HG02642 (cell line): ENCODE data around the gene ZNG1B.
"Not testable (repeated sequence)": the region's sequence is repeated elsewhere in the genome, so short reads cannot be mapped to it uniquely, and the experiment has no call there.

Experiments used
- ATAC-seq: cut with Tn5 transposase; IDR thresholded peaks from one replicate; pipeline ENCODE4 v1.9.1; 2021; ENCODE audit warnings: mild to moderate bottlenecking; ENCODE audit not compliant: unreplicated experiment, poor library complexity

Gene ZNG1B

GRCh38 chr2:113437508-113438465 lies at the start of gene ZNG1B:
Gene ZNG1B (plus strand): TSS chr2:113437691. CDS start chr2:113437869, 178 bp downstream.
- not testable (repeated sequence) for ATAC-seq

- peak; percentile 88 for ATAC-seq
Observed at GRCh38 chr2:113390124-113390849, 47.2 kb upstream of the ZNG1B start.

- no peak for ATAC-seq
Observed at GRCh38 chr2:113391073-113391472, 46.4 kb upstream of the ZNG1B start.

- ATAC-seq, result no peak
Observed at GRCh38 chr2:113406114-113406513, 31.4 kb upstream of the ZNG1B start.

GRCh38 chr2:113407446-113408099 lies 29.9 kb upstream of the ZNG1B start:
- ATAC-seq, result no peak

GRCh38 chr2:113411725-113412352 lies 25.7 kb upstream of the ZNG1B start:
- ATAC-seq, result not testable (repeated sequence)

GRCh38 chr2:113412774-113413173 lies 24.7 kb upstream of the ZNG1B start:
- ATAC-seq, result not testable (repeated sequence)

- ATAC-seq, result not testable (repeated sequence)
Observed at GRCh38 chr2:113431773-113432172, 5.7 kb upstream of the ZNG1B start.

- not testable (repeated sequence) for ATAC-seq
Observed at GRCh38 chr2:113433468-113433867, 4.0 kb upstream of the ZNG1B start.

- ATAC-seq, result not testable (repeated sequence)
Observed at GRCh38 chr2:113465770-113466169, 28.3 kb downstream of the ZNG1B start.

- not testable (repeated sequence) for ATAC-seq
Observed at GRCh38 chr2:113476688-113477368, 39.3 kb downstream of the ZNG1B start.

- ATAC-seq, result not testable (repeated sequence)
Observed at GRCh38 chr2:113496527-113496926, 59.0 kb downstream of the ZNG1B start.

- ATAC-seq, result not testable (repeated sequence)
Observed at GRCh38 chr2:113498365-113498764, 60.9 kb downstream of the ZNG1B start, which contains the start of gene FOXD4L1. Gene FOXD4L1 (plus strand): TSS chr2:113498665. CDS start chr2:113499257, 592 bp downstream.

- not testable (repeated sequence) for ATAC-seq
Observed at GRCh38 chr2:113499019-113499885, 61.8 kb downstream of the ZNG1B start.

GRCh38 chr2:113499886-113500722 lies 62.6 kb downstream of the ZNG1B start:
- ATAC-seq, result not testable (repeated sequence)

- ATAC-seq, result not testable (repeated sequence)
Observed at GRCh38 chr2:113500723-113501038, 63.2 kb downstream of the ZNG1B start.

- ATAC-seq, result peak; percentile 12
Observed at GRCh38 chr2:113502216-113503093, 65.0 kb downstream of the ZNG1B start.
